ENCODE measurements around the gene CNGB1. TPM values are rescaled to one million over a fixed set of nuclear protein-coding genes. Genes with fewer than 3 reads are reported as not detected.

Gene CNGB1
- total RNA-seq, 1 donor from 2014 or later: not detected

DNA sequence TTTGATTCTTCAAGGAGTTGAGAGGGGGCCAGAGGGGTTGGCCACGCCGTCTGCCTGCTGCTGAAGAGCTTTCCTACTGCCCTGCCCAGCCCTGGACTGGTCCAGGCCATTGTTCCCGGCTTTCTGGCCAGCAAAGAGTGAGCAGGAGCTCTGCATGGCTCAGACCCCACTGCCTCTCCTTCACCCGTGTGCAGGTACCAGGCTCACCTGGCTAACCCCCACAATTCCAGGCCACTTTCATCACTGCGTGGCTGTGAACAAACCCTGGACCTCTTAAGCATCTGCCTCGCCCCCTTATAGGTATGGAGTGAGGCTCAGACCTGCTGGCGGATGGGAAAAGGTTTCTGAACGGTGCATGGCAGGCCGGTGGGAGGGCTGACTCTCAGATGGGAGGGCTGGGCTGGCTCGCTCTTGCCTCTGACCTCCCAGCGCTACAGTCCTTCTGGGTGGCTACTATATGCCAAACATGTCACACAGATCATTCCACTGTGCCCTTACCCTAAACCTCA is 20.7 kb upstream of the CNGB1 start:
- Mint-ChIP-seq H3K36me3 (ENCODE audit: low read depth, unreplicated experiment) (peaks cover 4% of the 10 kb centered on the region), H3K4me3 (ENCODE audit: unreplicated experiment) (no peak overlapping the region), H3K27ac (ENCODE audit: unreplicated experiment) (no peak overlapping the region), H3K4me1 (ENCODE audit: unreplicated experiment) (peaks cover 5% of the 10 kb centered on the region), H3K9me3 (ENCODE audit: unreplicated experiment) (no peaks in the 10 kb centered on the region), H3K27me3 (ENCODE audit: unreplicated experiment) (peaks cover 6% of the 10 kb centered on the region)
- TF ChIP-seq, protein P1, sequence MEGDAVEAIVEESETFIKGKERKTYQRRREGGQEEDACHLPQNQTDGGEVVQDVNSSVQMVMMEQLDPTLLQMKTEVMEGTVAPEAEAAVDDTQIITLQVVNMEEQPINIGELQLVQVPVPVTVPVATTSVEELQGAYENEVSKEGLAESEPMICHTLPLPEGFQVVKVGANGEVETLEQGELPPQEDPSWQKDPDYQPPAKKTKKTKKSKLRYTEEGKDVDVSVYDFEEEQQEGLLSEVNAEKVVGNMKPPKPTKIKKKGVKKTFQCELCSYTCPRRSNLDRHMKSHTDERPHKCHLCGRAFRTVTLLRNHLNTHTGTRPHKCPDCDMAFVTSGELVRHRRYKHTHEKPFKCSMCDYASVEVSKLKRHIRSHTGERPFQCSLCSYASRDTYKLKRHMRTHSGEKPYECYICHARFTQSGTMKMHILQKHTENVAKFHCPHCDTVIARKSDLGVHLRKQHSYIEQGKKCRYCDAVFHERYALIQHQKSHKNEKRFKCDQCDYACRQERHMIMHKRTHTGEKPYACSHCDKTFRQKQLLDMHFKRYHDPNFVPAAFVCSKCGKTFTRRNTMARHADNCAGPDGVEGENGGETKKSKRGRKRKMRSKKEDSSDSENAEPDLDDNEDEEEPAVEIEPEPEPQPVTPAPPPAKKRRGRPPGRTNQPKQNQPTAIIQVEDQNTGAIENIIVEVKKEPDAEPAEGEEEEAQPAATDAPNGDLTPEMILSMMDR (IDR thresholded peaks at IDR 0.05; ENCODE audit: unreplicated experiment): no peak
- DNase-seq (ENCODE audit: low spot score): no peak

DNA sequence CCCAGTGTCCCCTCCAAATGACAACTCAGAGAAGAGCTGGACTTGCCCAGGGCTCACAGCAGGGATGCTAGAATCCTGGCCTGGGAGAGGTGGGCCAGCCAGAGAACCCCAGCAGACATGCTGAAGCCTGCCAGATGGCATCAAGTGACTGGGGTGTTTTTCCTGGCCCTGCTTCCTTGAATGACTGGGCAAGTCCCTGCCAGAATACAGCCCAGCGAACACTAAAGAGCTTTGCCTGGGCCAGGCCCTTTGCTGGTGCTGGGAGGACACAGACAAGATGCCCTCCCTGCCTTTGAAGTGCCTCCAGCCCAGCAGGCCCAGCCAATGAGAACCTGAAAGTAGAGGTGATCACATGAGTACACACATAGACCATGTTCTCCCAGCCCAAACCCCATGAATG is 18.0 kb upstream of the CNGB1 start:
- Mint-ChIP-seq H3K36me3 (ENCODE audit: low read depth, unreplicated experiment) (no peaks in the 10 kb centered on the region), H3K4me3 (ENCODE audit: unreplicated experiment) (no peak overlapping the region), H3K9me3 (ENCODE audit: unreplicated experiment) (no peaks in the 10 kb centered on the region), H3K27ac (ENCODE audit: unreplicated experiment) (no peak overlapping the region), H3K27me3 (ENCODE audit: unreplicated experiment) (peaks cover 17% of the 10 kb centered on the region), H3K4me1 (ENCODE audit: unreplicated experiment) (peaks cover 4% of the 10 kb centered on the region)
- TF ChIP-seq, protein P1 (IDR thresholded peaks at IDR 0.05; ENCODE audit: unreplicated experiment): no peak
- no peak for DNase-seq (ENCODE audit: low spot score)

DNA sequence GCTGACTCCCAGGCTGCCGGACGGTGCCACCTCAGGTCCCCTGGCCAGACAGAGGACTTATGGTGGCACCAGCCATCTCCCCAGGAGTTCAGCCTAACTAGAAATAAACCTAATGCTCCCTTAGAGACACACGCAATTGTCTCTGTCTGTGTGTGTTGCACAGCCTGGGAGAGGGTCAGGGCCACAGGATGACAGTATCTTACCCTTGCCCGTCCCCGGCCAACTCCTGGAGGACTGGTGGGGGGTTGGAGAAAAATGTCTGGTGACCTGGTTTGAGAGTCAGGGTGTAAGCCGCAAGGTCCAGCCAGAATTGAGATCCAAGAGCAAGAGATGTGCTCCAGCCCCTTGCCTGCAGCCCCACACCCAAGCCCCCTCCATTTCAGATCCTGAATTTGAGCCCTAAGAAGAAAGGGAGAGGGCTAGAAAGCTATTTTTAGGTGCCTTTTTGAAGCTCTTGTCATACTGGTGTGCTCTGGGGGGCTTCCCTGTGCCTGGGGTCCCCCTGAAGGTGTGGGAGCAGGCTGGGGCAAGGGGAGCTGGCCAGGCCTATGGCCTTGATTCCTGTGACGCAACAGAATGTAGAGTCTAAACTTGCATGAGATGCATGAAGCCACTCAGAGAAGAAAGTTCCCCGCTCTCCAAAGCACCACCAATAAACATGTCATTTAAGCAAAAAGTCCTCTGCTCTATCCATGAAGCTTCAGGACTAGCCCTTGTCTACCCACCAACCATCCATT is 16.7 kb upstream of the CNGB1 start:
- H3K9me3 Mint-ChIP-seq (ENCODE audit: unreplicated experiment): no peaks in the 10 kb centered on the region
- H3K4me3 Mint-ChIP-seq (ENCODE audit: unreplicated experiment): no peak overlapping the region
- no peak overlapping the region for H3K27ac Mint-ChIP-seq (ENCODE audit: unreplicated experiment)
- no peak for DNase-seq (ENCODE audit: low spot score)
- H3K36me3 Mint-ChIP-seq (ENCODE audit: low read depth, unreplicated experiment): no peaks in the 10 kb centered on the region
- H3K4me1 Mint-ChIP-seq (ENCODE audit: unreplicated experiment): peaks cover 4% of the 10 kb centered on the region
- H3K27me3 Mint-ChIP-seq (ENCODE audit: unreplicated experiment): peaks cover 14% of the 10 kb centered on the region
- TF ChIP-seq, protein P1 (IDR thresholded peaks at IDR 0.05; ENCODE audit: unreplicated experiment): no peak

- Mint-ChIP-seq H3K27ac (ENCODE audit: unreplicated experiment) (no peak overlapping the region), H3K4me3 (ENCODE audit: unreplicated experiment) (no peak overlapping the region), H3K9me3 (ENCODE audit: unreplicated experiment) (no peaks in the 10 kb centered on the region), H3K4me1 (ENCODE audit: unreplicated experiment) (peaks cover 4% of the 10 kb centered on the region), H3K36me3 (ENCODE audit: low read depth, unreplicated experiment) (no peaks in the 10 kb centered on the region), H3K27me3 (ENCODE audit: unreplicated experiment) (peaks cover 12% of the 10 kb centered on the region)
- TF ChIP-seq, protein P1 (IDR thresholded peaks at IDR 0.05; ENCODE audit: unreplicated experiment): no peak
- no peak for DNase-seq (ENCODE audit: low spot score)
Measured at GRCh38 chr16:57986196-57986595, 15.3 kb upstream of the CNGB1 start.
